GM19438 (cell line): ENCODE measurements around the gene RNF103.

Source experiments
- ATAC-seq: cut with Tn5 transposase; IDR thresholded peaks from one replicate; pipeline ENCODE4 v1.9.1; 2021; ENCODE audit warnings: low read depth; ENCODE audit not compliant: unreplicated experiment

The RNF103 gene

GRCh38 chr2:86577817-86578456, 45.7 kb downstream of the RNF103 start:
- no peak for ATAC-seq

GRCh38 chr2:86570059-86570458, 53.6 kb downstream of the RNF103 start:
- ATAC-seq: no peak

- no peak for ATAC-seq
Observed at GRCh38 chr2:86566821-86567190, 56.9 kb downstream of the RNF103 start.

GRCh38 chr2:86566158-86566820, 57.4 kb downstream of the RNF103 start:
- no peak for ATAC-seq

- no peak for ATAC-seq
Observed at GRCh38 chr2:86563650-86564061, 60.0 kb downstream of the RNF103 start.

- peak; percentile 86 for ATAC-seq
Observed at GRCh38 chr2:86562922-86563649, 60.6 kb downstream of the RNF103 start, which contains the start of gene CHMP3. Gene CHMP3, minus strand, starts transcription at chr2:86563443. Its CDS starts 95 bp downstream, at chr2:86563348.

GRCh38 chr2:86562485-86562921, 61.2 kb downstream of the RNF103 start:
- ATAC-seq: no peak

- ATAC-seq: no peak
Observed at GRCh38 chr2:86557836-86558235, 65.8 kb downstream of the RNF103 start.

GRCh38 chr2:86556508-86556907, 67.2 kb downstream of the RNF103 start:
- ATAC-seq: no peak
